NCI-H2227 (cell line): Measurements from ENCODE around the gene LYZL4.

Source experiments
- DNase-seq: peaks from one replicate; lab custom pipeline; 2025; ENCODE audit not compliant: unreplicated experiment; lab: John Stamatoyannopoulos, UW

LYZL4 gene

GRCh38 chr3:42375121-42375800 lies 35.1 kb downstream of the LYZL4 start:
- no peak for DNase-seq

- DNase-seq, result no peak
Measured at GRCh38 chr3:42371776-42372175, 38.6 kb downstream of the LYZL4 start.

DNA sequence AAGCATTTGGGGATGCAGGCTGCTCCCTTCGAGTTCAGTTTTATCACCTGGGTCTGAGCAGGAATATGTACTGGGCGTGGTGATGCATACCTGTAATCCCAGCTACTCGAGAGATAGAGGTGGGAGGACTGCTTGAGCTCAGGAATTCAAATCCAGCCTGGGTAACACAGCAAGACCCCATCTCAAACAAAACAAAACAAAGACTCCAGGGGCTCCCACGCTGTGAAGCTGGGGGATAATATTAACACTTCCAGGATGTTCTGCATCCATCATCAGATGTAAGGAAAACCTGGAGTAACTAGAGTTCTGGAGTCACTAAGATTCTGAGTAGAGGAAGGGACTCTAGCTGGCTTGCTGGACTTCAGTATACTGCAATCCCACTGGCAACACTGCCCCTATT lies 40.6 kb downstream of the LYZL4 start:
- DNase-seq, result no peak

GRCh38 chr3:42369304-42369703 lies 41.1 kb downstream of the LYZL4 start:
- DNase-seq, result peak; percentile 51

DNA sequence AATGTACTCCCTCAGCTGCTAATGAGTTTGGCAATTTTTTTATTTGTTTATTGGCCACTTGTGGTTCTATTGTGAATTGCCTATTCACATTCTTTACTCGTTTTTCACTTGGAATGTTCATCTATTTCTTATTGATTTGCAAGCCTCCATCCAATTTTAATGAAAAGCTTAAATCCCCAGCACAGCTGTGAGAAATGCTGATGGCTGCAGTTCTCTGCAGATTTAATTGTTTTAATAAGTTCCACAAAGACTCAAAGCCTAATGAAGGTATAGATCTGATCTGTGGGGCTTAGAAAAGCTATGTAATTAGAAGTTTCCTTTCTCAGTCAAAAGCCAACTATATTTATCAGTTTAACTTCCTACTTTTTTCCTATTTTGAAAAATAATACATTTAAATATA lies 41.5 kb downstream of the LYZL4 start:
- no peak for DNase-seq

DNA sequence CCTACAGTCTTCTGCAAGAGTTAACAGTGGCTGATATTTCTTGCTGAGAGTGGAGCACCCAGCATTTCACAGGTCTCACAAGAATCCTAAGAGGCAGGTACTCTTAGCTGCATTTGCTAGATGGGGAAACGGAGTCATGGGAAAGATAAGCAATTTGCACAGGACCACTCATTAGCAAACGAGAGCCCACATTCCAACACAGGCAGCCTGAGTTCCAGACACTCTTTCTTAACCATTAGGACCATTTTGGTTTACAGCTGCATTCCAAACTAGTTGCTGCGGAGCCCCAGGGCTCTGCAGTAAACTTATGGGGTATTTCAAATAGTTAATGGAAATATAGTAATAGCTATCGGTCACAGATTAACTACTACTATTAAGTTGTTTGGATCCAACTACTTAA lies 42.5 kb downstream of the LYZL4 start:
- DNase-seq, result no peak

GRCh38 chr3:42366550-42366949 lies 43.9 kb downstream of the LYZL4 start:
- no peak for DNase-seq

- DNase-seq, result no peak
Measured at GRCh38 chr3:42357335-42357734, 53.1 kb downstream of the LYZL4 start.

DNA sequence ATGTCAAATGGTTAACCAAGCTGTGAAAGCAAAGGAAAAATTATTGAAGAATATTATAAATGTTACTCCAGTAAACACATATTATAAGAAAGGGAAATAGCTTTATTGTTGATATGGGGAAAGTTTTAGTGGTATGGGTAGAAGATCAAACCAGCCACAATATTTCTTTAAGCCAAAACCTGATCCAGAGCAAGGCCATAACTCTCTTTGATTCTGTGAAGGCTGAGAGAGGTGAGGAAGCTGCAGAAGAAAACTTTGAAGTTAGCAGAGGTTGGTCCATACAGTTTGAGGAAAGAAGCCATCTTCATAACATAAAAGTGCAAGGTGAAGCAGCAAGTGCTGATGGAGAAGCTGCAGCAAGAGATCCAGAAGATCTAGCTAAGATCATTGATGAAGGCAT lies 54.8 kb downstream of the LYZL4 start:
- no peak for DNase-seq

DNA sequence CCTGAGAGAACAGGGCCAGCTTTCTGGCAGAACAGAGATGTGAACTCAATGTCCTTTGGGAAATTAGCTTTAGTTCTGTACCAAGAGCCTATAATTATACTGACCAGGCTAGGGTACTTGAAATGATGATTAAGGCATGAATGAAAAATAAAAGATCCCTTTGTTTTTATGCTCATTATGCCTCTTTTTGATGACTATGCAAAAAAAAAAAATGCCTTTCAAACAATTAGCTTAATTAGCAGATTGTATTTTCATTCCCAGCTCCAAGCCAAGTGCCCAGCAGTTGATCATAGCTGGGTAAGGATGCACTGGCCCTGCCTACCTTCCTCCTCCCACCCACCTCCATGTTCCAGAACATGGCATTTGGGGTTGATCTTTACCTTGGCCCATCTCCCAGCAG lies 56.8 kb downstream of the LYZL4 start:
- DNase-seq, result no peak

DNA sequence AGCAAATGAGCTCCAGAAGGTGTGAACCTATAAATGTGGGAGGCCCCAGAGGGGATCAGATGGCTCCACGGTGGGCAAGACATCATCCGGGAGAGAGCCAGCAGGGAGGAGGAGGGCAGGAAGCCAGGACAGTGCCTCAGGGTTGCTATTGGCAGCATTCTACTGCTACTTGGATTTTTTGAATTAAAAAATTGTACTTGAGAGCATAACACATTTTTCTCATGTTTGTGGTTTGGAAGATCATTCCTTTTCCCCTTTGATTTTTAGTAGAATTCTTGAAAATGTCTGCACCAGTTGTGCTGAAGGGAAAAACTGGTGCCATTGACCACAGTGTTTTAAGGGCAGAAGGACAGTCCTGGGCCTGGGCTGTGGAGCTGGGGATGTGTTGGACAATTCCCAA lies 59.2 kb downstream of the LYZL4 start:
- DNase-seq, result no peak

DNA sequence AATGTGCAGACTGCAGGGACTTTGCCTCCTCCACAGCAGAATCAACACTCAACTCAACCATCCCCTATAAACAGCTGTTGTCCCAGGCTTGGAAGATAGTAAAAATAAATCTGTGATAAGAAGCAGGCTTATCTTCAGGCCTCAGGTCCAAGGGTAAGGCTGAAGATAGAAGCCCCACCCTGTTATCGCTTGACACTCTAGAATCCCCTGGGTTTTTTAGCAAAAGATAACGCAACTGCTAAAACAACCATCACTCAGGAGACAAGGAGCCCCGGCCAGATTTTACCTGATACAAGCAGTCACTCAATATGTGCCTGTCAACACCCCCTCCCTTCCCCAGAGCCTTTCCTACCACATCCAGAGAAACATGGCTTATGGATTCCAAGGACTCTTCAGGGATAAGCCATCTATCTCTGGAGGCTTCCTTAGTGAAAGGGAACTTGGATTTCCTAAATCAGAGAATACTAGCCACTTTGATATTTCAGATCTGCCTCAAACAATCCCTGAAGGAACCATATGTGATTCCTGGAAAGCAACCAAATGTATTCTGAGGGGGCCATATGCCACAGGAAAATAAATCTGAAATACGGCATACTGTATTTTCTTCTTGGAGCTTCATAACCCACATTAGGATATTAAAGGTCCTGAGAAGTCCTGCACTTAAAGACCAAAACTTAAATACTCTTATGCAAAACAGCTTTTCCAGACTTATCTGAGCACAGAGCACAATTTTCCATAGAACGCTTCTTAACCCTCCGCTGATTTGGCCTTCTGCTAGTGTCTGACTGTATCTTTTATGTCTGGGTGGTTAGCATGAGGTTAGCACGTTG lies 60.4 kb downstream of the LYZL4 start:
- no peak for DNase-seq

DNA sequence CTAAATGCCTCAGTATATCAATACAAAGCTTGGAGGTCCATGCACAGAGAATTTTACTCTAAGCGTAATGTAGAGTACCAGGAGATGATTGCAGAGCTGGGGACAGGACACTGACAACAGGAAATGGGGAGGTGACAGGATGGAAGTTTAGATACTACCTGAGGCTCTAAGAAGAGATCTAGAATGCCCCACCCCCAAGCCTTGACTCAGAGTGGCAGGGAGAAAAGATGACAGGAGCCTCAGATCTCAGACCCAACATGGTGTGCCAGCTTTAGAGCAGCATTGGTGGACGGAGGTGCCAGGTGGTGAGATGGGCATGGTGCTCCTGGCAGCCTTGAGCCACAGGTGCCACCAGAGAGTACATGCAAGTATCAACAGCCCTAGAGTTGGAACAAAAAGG lies 62.5 kb downstream of the LYZL4 start:
- no peak for DNase-seq
